ENCODE data around the gene TIRAP.
"Not testable (repeated sequence)": the region's sequence is repeated elsewhere in the genome, so short reads cannot be mapped to it uniquely, and the experiment has no call there.

TIRAP gene

GRCh38 chr11:126282736-126283591 lies at the start of gene TIRAP:
Gene TIRAP, plus strand, starts transcription at chr11:126283093. Its CDS starts 7,802 bp downstream, at chr11:126290895.
- peak within 1 kb of the TSS; percentile 48 to 87 (median 61) for H3K4me3 ChIP-seq
- H3K27ac ChIP-seq, result peak within 1 kb of the TSS; percentile 39 to 97 (median 92)

DNA sequence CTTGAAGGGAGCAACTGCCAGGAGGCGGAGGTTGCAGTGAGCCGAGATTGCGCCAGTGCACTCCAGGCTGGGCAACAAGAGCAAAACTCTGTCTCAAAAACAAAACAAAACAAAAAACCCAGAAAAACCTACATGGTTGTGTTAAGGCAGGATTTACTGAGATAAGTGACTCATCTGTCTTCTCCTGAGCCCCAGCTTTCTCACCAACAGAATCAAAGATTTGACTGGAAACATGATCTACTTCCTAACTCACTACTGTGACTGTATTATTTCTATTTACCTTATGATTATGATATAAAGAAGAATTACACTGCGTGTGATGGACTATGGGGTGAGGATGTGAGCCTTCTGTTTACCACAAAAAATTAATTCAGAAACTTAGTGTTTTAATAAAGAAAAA lies 49.5 kb upstream of the TIRAP start:
- Histone ChIP-seq H3K27ac (no peak overlapping the region), H3K4me3 (no peak overlapping the region)

DNA sequence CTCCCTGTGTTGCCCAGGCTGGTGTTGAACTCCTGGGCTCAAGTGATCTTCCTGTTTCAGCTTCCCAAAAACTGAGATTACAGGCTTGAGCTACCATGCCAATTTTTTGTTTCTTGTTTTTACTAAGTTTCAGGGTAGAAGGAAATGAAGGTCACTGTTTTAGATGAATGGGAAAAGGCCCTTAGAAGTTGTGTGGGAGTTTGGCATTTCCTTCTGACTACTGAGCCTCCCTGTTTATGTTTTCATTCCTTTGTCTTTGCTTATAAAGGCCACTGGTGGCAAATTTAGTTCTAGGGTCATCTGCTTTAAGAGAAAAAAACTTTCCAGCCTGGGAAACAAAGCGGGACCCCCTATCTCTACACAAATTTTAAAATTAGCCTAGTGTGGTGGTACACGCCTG lies 36.3 kb upstream of the TIRAP start:
- no peak overlapping the region for H3K4me3 ChIP-seq
- peak overlapping the region in 1 of 21 experiments; percentile 50 for H3K27ac ChIP-seq

DNA sequence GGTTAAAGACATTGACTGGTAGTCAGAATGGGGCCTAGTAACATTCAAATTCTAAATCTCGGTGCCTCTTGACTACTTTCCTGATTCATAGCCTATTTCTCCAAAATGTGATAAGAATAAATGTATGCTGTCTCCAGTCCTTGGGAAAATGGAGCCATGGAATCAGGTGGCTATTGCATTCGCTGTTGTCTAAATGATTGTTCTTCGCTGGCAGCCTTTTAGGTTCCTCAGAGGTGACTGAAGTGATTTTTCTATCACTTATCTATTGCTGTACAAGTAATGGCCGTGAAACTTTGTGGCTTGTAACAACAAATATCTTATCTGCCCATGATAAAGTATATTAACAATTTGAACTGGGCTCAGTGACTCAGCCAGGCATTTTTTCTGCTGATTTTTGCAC lies 29.6 kb upstream of the TIRAP start:
- no peak overlapping the region for H3K4me3 ChIP-seq

GRCh38 chr11:126254819-126255218 lies 28.1 kb upstream of the TIRAP start:
- no peak overlapping the region for H3K4me3 ChIP-seq
- H3K27ac ChIP-seq, result no peak overlapping the region

More for the DNA sequence above, 29.6 kb upstream of the TIRAP start:
- H3K27ac ChIP-seq, result no peak overlapping the region

DNA sequence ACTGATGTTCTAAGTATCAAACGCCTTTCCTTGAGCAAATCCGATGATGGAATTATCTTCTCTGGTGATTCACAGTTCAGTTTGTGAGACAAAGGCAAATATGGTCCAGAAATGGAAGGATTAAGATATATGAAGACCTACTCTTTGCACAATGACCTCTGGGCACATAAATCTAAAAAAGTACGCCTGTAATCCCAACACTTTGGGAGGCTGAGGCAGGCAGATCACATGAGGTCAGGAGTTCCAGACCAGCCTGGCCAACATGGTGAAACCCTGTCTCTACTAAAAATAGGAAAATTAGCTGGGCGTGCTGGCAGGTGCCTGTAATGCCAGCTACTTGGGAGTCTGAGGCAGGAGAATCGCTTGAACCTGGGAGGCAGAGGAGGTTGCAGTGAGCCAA lies 27.4 kb upstream of the TIRAP start:
- H3K4me3 ChIP-seq, H3K27ac ChIP-seq: not testable (repeated sequence)

- Histone ChIP-seq H3K4me3 (no peak overlapping the region), H3K27ac (no peak overlapping the region)
Observed at GRCh38 chr11:126256216-126256615, 26.7 kb upstream of the TIRAP start.

GRCh38 chr11:126257144-126257543 lies 25.7 kb upstream of the TIRAP start:
- H3K27ac ChIP-seq, result no peak overlapping the region
- no peak overlapping the region for H3K4me3 ChIP-seq

DNA sequence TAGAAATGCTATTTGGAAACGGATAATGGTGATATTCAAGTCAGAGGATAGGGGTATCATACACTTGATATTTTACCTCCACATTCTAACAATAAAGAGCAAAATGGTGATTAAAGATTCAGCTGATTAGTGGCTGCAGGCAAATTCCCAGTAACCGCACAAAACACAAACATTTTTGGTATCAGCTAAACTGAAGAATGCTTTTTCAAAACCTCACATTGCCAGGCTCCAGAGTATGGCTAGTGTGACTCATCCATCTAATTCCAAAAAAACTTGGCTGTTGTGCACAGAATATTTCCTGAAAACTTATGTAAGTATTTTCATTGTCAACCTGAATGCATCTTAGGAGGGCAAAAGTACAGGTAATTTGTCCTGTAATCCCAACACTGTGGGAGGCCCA lies 25.1 kb upstream of the TIRAP start:
- Histone ChIP-seq H3K27ac (no peak overlapping the region), H3K4me3 (no peak overlapping the region)

GRCh38 chr11:126262216-126262615 lies 20.7 kb upstream of the TIRAP start:
- no peak overlapping the region for H3K27ac ChIP-seq
- H3K4me3 ChIP-seq, result no peak overlapping the region

- no peak overlapping the region for H3K4me3 ChIP-seq
- H3K27ac ChIP-seq, result no peak overlapping the region
Observed at GRCh38 chr11:126263489-126263888, 19.4 kb upstream of the TIRAP start.

DNA sequence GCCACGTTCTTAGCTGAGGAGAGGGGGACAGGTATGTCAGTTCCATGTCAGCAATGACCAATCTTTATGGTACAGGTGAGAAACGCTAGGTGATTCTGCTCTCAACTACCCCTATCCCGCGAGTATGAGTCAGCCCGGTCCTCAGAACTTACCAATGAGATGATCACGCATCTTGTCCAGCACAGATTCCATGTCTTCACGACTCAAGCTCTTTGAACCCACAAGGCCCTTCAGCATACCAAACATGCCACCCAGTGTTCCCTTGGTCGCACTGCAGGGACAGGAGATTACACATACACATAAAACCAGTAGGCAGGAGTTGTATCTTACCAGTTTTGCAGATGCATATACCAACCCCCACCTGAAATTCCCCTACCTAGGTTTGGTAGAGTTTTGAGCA lies 17.1 kb upstream of the TIRAP start:
- Histone ChIP-seq H3K27ac (no peak overlapping the region), H3K4me3 (no peak overlapping the region)

GRCh38 chr11:126267650-126268049 lies 15.2 kb upstream of the TIRAP start:
- Histone ChIP-seq H3K27ac (peak overlapping the region in 19 of 21 experiments; percentile 86 to 98 (median 94)), H3K4me3 (peak overlapping the region; percentile 69 to 92 (median 86))

DNA sequence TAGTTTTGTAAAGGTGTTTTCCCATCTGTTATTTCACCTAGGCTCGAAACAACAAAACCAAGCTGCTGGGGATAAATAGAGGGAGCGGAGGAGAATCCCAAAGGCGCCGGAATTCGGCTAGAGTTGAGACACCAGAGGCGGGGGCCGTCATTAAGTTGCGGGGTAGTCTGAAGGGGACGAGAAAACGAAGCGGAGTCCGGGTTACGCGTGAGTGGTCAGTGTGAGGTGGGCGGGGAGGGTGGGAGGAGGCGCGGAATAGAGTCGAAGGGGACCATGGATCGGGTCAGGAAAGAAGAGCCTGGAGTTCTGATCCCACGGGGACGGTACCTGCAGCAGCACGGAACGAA lies 14.6 kb upstream of the TIRAP start:
- H3K4me3 ChIP-seq, result peak overlapping the region; percentile 69 to 92 (median 86)
- peak overlapping the region; percentile 77 to 98 (median 94) for H3K27ac ChIP-seq

- H3K27ac ChIP-seq, result peak within 1 kb of the TSS; percentile 77 to 98 (median 94)
Observed at GRCh38 chr11:126268708-126269579, 13.9 kb upstream of the TIRAP start, which contains the start of the genes FOXRED1 and SRPRA. Gene FOXRED1, plus strand, starts transcription at chr11:126269154. Its CDS starts 53 bp downstream, at chr11:126269207. Gene SRPRA, minus strand, starts transcription at chr11:126268895. Its CDS starts 91 bp downstream, at chr11:126268804.

DNA sequence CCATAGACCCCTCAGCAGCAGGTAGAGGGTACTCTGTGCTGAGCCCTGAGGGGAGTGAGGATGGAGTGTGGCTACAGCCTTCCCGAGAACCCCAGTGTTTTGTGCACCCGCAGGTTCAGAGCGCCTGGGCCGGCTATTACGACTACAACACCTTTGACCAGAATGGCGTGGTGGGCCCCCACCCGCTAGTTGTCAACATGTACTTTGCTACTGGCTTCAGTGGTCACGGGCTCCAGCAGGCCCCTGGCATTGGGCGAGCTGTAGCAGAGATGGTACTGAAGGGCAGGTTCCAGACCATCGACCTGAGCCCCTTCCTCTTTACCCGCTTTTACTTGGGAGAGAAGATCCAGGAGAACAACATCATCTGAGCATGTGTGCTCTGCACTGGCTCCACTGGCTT lies 5.6 kb upstream of the TIRAP start:
- no peak overlapping the region for H3K27ac ChIP-seq
- H3K4me3 ChIP-seq, result no peak overlapping the region

More at GRCh38 chr11:126268708-126269579, 13.9 kb upstream of the TIRAP start, which contains the start of the genes FOXRED1 and SRPRA:
- H3K4me3 ChIP-seq, result peak within 1 kb of the TSS; percentile 69 to 92 (median 86)

DNA sequence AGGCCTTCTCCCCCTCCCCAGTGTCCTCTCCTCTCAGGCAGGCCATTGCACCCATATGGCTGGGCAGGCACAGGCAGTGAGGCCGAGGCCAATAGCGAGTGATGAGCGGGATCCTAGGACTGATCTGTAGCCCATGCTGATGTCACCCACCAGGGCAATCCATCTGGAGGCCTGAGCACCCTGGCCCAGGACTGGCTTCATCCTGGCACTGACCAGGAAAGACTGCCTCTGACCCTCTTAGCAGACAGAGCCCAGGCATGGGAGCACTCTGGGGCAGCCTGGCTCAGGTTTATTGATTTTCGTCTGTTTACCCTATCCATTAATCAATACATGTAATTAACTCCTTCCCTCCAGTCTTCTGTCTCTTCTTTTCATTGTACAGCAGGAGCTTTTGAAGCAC lies 5.1 kb upstream of the TIRAP start:
- H3K27ac ChIP-seq, result no peak overlapping the region
- H3K4me3 ChIP-seq, result no peak overlapping the region

DNA sequence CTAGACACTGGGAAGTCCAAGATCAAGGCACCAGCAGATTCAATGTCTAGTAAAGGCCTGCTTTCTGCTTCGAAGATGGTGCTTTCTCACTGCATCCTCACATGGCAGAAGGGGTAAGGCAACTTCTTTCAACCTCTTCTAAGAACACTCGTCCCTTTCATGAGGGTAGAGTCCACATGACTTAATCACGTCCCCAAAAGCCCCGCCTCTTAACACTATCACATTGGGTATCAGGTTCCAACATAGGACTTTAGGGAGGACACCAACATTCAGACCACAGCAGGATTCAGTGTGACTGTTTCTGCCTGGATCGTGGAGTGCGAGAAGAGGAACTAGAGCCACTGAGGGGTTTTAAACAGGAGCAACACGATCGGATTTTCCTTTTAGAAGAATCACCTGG lies 3.7 kb upstream of the TIRAP start:
- H3K27ac ChIP-seq, result no peak overlapping the region
- H3K4me3 ChIP-seq, result no peak overlapping the region

- H3K4me3 ChIP-seq, result no peak overlapping the region
- H3K27ac ChIP-seq, result peak overlapping the region in 3 of 21 experiments; percentile 32 to 41 (median 39)
Observed at GRCh38 chr11:126280595-126280994, 2.3 kb upstream of the TIRAP start.

DNA sequence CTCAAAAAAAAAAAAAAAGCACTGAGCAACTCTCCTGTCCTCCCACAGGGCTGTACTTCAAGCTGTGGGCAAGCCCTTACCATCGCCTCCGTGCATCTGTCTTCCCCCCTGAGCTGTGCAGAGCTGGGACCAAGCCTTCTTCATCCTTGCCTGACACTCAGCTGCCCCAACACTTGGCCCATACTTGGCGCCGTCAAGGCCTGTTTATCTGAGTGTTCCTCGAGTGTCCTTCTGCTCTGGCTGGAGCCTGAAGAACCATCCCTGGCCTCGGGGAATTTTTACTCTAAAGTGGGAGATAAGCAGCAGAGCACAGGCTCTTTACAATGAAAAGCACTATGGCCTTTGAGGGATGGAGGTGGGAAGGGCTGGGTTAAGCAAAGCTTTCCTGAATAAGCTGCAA lies 1.6 kb upstream of the TIRAP start:
- no peak overlapping the region for H3K4me3 ChIP-seq
- no peak overlapping the region for H3K27ac ChIP-seq
